NCI-H1092 treated with DMSO at 0.1 percent for 48 hours (cell line): ENCODE measurements around the gene PCK2.

Source experiments
- DNase-seq: peaks from one replicate; lab custom pipeline; 2025; lab: John Stamatoyannopoulos, UW

PCK2 gene

DNA sequence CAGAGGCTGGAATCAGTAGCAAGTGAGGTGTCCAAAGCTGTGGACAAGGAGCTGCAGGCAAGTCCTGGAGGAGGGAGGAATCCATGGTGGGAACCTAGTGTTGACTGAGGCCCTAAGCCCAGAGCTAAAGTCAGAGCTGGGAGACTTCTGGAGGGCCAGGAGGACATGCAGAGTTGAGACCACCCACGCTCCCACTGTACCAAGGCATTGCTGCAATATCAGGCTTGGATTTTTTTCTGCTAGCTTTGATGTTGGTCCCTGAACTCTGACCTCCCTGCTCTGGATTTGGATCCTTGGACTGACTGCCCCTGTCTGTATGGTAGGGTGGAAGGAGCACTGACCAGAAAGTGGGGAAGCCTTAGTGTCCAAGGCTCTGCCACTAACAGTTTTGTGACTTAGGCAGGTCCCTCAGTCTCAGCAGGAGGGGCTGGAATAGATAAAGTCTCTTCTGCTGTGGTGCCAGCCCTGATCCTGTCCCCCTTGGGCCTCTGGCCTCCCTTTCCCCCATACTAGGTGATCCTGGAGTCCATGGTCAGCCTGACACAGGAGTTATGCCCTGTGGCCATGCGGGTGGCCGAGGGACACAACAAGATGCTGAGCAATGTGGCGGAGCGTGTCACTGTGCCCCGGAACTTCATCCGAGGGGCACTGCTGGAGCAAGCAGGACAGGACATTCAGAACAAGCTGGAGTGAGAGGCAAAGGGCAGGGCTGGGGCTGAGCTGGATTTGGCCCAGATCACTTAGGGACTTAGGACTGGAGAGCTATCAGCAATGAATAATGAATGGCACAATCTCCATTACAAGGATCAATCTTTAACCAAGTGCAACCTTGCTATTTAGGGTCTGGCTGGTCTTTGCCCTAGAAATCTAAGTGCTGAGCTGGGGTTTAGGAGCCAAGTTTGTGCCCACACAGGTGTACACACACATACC lies 32.9 kb upstream of the PCK2 start:
- DNase-seq: no peak

DNA sequence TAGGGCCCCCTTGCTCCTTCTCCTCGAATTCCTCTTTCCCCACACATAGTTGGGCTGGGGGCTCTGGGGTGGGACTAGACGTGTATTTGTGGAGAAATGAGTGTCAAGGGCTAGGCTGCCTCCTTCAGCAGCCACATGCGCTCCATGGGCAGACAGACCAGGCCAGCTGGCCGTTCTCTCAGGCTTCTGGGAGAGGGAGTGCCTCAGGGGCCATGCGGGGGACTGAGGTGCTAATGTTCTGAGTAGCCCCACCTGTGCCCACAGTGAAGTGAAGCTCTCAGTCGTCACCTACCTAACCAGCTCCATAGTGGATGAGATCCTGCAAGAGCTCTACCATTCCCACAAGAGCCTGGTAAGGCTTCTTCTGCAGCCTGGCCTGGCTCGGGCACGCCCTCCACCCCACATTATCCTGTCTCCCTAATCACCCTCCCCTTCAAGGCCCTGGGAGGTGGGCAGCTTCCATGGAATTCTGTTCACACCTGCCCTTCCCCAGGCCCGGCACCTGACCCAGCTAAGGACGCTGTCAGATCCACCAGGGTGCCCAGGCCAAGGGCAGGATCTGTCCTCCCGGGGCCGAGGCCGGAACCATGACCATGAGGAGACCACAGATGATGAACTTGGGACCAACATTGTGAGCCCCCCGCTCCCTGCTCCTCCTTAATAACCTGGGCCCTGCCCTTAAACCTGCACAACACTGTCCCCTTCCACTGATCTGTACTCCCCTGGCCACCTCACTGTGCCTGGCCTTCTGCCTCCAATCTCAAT lies 31.7 kb upstream of the PCK2 start:
- DNase-seq: no peak

DNA sequence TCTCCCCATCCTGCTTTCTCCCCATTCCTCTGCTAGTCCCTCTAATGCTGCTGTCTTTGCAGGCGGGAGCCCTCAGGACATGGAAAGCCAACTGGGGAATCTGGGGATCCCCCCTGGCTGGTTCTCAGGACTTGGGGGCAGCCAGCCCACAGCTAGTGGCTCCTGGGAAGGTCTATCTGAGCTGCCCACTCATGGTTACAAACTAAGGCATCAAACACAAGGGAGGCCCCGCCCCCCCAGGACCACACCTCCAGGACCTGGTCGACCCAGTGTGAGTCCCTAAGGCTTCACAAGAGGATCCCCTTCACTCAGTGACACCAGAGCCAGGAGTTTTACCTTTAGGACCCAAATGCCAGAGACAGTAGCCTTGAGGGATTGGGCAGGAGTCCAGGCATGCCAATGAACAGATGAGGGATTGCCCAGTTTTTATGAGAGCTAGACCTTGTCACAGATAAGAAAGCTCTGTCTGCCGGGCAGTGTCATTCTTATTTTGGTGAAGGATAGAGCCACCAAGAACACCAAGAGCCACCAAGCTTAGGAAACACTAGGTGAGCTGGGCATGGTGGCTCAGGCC lies 30.8 kb upstream of the PCK2 start:
- no peak for DNase-seq

DNA sequence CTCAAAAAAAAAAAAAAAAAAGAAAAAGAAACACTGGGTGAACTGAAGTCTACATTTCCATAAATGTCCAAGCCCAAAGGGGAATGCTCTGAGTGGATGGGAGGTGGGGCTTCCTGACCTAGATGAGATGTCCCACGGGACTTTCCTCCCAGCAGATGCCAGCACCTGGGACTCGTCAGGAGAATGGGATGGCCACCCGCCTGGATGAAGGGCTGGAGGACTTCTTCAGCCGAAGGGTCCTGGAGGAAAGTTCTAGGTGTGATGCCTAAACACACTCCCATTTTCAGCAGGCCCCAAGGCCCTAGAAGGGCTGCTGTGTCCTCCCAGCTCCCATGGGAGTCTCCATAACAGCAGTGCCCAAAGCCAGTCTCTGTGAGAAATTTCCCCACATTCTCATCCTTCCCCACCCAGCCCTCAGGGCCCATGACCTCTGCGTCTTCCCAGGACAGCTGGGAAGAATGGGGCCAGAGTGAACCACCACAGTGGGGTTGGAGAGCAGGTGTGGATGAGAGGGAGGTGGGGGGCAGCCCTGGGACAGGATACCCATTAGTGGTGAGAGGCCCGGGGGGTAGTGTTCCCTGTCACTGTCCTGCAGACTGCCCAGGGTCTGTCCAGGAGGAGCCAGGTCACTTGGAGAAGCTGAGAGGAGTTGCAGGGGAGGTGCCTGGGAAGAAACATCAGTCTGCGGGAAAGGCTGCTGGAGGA lies 29.9 kb upstream of the PCK2 start:
- DNase-seq: no peak

DNA sequence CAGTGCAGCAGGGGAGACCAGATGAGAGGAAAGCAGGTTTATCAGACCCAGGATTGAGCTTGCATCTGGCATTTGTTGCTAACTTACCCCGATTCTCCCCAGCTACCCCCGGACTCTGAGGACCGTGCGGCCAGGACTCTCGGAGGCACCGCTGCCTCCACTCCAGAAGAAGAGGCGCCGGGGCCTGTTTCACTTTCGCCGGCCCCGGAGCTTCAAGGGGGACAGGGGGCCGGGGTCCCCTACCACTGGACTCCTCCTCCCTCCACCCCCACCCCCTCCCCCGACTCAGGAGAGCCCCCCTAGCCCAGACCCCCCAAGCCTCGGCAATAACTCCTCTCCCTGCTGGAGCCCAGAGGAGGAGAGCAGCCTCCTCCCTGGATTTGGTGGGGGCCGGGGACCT lies 29.3 kb upstream of the PCK2 start:
- DNase-seq: no peak

DNA sequence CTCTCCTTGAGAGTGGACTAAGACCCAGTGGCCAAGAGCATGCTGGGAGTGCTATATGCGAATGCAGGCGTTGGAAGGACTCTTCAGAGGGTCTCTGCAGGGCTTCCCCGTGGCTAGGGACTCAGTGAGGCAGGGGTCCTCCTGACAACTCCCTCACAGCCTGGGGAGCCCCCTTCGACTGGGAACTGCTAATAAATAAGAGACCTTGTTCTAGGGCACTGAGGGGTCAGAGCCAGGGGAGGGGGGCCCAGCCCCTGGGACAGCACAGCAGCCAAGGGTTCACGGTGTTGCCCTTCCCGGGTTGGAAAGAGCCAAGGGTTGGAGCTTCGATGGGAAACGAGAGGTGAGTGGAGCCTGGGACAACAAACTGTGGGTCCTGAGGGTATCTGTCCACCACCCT lies 28.7 kb upstream of the PCK2 start:
- DNase-seq: no peak

DNA sequence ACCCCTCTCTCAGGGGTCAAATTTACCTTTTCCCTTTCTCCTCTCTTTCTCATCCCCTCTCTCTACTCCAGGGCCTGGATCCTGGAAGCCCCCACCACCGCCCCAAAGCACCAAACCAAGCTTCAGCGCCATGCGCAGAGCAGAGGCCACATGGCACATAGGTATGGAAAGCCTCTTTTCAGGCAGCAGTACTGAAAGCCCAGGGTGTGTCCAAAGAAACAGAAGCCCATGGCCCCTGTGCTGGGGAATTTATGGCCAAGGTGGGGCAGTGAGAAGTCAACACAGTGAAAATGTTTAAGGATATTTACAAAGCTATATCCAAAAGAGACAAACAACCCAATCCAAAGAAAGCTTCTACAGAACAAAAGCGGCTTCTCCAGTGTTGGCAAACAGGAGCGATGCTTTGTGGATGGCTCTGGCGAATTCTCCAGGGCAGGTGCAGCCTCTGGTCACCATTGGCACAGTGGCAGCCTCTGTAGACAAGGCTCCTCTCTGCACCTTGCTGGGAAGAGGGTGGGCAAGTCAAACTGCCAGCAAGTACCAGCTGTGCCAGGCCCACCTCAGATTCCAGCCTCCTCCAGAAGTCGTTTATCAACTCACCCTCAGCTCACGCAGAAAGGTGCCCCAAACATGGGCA lies 27.5 kb upstream of the PCK2 start:
- DNase-seq: no peak

DNA sequence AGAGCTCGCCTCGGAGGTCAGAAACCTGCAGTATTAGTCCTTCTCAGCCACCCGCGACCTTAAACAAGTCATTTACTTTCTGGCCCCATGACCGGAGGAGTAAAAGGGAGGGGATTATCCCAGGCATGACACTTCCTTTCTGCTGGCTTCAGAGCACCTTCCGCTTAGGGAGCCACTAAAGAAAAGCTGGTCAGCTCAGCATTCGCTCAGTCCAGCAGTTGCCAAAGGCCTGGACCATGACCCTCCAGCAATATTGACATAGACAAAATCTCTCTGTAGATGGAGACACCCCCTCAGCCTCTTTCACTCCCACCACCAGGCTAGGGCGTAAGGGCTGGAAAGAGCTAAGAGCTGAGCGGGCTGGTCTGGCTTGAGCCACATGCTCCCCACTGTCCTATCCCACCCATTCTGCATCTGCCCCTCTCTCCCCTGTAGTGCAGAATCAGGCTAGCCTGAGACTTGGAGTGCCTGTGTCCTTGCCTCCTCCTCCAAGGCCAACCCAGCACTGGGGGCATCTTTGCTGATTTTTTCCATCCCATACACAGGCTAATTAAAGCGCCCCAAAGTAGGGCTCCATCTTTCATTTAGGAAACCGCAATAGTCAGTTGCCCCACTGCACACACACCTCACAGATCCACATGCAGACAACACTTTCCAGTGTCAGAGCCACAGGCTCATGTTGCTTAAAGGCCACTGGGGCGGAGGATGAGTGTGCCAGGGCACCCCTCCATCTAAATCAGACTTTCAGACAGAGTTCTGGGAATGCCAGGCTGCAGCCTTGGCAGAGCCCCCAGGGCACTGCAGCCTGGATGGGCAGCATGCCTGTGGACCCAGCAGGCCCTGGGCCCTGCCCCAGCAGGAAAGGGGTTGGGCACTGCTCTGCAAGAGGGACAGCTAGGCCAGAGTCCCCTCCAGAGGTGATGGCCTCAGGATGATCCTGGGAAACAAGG lies 26.7 kb upstream of the PCK2 start:
- DNase-seq: no peak

DNA sequence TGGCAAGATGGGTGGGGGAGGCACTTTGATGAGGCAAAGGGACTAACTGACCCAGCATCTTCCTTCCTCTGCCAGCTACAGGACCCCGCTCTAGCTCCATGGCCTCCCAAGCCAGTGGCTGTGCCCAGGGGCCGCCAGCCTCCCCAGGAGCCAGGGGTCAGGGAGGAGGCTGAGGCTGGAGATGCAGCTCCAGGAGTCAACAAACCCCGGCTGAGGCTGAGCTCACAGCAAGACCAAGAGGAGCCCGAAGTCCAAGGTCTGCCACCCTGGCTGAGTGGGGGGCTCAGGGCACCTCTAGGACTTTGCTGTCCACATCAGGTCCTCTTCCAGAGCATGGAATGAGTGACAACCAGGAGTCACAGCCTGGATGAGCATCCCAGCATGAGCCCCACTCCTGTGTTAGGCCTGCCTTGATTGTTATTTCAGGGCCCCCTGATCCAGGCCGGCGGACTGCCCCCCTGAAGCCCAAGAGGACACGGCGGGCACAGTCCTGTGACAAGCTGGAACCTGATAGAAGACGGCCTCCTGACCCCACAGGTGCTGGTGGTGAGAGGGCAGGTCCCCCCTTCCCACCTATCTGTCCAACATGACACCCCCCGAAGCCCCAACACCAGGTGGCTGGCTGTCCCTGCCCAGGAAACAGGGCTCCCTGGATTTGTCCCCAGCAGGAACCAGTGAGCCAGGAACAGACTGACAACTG lies 25.2 kb upstream of the PCK2 start:
- DNase-seq: no peak

DNA sequence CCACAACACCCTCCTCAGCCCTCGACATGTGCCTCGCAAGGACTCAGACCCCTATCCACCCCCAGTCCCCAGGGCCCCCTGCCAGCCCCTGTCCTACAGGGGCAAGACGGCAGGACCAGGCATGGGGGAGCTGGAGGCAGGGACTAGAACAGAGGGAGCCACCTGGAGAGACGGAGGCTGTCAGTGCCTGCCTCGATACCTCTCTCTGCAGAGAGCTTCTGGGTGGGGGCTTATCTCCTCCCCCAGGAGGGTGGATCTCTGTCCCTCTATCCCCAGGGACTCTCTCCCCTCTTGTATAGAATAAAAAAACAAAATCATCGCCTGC lies 24.7 kb upstream of the PCK2 start:
- no peak for DNase-seq

DNA sequence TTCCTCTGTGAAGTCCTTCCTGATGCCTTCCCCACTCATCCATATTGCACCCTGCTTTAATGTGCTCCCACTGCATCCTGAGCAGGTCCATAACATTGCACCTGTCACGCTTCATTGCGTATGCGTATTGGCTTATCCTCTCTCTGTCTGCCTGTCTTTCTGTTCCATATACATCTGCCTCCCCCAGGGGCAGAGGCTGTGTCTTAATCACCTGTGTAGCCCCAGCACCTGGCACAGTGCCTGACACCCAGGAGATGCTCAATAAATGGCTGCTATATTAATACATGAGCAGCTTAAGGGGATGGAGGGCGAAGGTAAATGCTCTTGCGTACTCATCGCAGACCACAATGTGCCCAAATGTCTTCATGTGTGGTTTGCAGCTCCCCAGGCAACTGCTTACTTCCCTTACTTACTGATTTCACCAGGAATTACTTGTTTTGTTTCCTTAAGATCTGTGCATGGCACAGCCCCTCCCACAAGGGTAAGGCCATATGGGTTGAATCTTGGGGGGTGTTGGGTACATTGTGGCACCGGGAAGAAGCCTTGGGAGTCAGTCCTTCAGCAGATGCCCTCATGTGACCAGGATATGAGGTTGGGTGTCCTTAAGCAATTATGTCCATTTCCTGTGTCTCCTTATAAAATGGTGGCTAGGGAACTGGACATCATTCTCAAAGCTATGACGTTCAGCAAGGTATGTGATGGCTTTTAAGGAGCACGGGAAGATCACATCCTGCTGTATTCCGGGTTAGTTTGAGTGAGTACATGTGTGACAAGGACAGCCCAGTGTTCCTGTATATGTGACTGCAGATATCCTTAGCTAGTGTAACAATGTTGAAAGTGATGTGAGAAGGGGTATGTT lies 23.6 kb upstream of the PCK2 start:
- no peak for DNase-seq

DNA sequence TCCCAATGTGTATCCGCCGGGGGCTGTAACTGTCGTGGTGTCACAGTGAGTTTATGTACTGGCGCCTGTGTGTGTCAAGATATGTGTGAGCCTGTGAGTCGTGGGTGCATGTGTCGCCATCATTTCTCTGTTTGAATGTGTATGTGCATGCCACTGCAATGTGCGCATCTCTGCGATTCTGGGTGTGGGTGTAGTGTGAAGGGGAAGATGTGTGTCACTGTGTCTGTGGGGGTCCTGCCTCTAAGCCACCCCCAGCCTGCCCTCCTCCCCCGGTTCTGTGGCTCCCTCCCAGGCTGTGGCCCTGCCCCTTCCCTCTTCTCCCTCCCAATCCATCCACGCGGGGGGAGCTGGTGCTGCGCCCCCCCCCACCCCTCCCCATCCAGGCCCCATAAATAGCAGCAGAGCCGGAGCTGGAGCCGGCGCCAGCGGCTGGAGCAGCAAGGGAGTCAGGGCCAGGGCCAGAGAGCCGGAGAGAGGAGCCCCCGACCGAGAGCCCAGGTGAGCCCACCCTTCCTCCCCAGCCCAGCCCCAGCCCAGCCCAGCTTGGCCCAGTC lies 22.9 kb upstream of the PCK2 start, which contains the start of gene CPNE6:
Gene CPNE6, plus strand, starts transcription at position 419 of the 554 bp plus-strand sequence. CDS start 1,375 bp downstream, outside the sequence.
- DNase-seq: no peak

DNA sequence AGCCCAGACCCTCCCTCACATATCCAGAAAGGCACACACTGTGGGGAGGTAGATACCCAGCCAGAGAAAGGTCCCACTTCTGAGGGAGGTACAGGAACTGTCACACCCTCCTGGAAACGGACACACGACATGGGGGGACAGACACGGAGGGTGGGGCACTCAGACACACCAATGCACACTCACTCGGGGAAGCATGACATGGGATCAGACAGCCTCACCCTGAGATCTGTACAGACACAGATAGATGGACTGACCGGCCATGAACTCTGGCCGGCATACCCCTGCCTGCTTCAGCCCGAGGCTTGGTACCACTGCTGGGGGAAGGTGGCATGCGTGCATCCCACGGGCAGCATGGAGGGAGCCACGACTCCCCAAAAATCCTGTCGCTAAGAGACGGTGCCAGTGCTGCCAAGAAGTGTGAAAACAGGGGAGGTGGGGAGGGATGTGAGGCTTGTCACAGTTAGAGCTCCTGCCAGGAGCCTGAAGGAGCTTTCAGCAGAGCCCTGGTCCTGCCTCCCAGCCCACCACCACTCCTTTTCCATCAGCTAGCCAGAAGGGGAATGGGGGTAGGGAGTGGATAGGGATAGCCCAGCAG lies 22.2 kb upstream of the PCK2 start:
- no peak for DNase-seq

DNA sequence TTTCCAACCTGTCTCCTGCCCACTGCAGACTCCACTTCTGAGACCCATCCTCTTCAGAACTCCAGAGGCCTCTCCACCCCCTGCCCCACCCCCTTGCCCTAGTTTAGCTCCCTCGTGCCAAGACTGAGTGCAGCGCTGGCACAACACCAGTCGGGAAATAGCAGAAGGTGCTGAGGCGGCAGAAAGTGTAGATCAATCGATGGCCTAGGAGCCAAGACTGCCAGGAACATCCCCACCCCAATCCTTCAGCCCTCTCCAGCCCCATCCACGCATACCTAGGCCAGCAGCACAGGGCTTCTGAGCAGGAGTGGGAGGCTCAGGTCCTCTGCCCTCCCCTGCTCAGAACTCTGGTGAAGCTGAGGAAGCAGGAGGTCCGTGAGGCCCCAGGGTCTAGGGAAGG lies 21.7 kb upstream of the PCK2 start:
- DNase-seq: peak; percentile 64

DNA sequence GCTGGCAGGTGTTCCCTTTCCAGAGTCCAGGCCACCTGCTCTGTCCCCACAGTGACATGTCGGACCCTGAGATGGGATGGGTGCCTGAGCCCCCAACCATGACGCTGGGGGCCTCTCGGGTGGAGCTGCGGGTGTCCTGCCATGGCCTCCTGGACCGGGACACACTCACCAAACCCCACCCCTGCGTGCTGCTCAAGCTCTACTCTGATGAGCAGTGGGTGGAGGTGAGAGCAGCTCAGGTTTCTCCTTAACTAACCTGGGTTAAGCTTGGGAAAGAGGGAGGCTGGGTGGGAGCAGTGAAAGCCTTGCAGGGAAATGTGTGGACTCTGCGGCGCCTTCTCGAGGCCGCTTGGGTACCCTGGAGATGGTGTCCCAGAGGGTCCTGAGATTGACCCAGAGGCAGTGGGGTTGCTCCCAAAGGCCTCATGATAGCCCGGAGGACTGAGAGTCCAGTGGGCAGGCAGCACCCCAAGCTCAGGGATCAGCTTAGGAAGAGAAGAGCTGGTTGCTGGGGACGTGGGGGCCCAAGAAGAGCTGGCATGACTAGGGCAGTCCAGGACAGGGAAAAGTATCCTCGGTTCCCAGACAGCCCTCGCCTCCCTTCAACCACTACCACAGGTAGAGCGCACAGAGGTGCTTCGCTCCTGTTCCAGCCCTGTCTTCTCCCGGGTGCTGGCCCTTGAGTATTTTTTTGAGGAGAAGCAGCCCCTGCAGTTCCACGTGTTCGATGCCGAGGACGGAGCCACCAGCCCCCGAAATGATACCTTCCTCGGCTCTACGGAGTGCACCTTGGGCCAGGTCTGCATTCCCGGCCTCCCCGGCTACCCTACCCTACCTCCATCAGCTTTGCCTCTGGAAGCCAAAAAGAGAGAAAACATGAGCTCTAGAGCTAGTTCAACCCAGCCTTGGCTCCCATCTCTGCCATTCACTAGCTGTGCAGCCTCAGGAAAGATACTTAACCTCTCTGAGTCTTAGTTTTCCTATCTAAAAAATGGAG lies 20.9 kb upstream of the PCK2 start:
- no peak for DNase-seq

DNA sequence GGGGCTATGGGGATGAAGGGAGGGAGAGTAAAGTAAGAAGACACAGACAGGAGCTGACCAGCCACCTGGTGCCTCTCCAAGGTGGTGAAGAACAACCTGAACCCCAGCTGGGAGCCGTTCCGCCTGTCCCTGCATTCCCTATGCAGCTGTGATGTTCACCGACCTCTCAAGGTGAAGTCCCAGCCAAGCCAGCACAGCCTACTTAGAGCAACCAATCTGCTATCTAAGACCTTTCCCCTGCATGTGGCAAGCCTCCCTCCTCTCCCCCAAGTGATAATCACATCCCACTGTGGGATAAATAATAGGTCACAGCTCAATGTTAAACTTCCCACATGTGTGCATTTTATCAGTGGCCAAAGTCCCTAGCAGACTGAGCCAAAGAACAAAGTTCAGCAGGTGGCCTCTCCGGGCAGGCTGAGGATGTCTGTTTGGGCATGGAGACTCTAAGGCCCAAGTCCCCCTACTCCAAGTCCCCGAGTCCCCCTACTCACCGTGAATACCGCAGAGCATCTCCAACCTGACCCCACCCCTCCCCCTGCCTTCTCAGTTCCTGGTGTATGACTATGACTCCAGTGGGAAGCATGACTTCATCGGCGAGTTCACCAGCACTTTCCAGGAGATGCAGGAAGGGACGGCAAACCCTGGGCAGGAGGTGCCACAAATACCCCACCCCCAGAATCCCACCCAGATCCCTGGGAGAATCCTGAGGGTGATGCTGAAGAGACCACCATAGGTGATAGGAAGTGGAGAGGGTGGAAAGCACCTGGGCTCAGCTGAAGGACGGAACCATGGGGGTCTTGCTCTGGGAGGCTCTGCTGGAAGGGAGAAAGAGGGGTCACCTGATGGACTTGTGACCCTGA lies 19.3 kb upstream of the PCK2 start:
- no peak for DNase-seq
